SIG-M5 (cell line): ENCODE measurements around the gene MAP2.

Experiments used
- DNase-seq: peaks from one replicate; lab custom pipeline; 2025; lab: John Stamatoyannopoulos, UW

MAP2 gene

DNA sequence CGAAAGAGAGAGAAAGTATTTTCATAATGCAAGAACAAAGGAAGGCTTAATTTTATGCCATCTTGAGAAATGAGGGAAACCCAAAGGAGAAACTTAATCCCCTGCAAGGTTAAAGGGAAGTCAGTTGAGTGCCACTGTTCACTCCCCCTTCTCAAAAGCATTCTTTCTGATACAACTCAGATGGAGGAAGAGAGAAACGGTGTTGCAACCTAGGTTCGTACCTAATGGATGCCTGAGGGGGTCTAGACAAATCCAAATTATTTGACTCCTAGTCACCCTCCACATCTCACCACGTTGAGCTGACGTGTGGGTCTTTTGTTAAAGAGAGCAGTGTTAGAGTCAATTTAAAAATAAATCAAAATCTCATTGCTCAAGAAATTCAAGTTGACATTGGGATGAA lies 295.2 kb downstream of the MAP2 start:
- DNase-seq: no peak

DNA sequence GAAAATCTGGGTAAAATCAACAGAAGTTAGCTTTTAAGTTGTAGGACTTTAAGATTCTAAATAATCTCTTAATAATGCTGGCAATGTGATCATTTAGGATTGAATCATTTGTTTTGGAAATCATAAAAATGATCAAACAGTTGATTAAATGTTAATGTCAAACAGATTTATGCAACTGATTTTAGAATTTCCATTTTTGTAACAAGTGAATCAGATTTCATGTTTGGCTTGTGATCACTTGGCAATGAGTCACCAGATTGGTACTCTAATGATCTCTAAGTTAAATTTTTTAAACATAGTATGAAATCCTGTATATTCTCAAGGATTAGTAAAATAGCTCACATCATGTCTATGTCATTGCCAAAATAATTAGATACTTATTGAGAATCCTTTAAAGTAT lies 297.6 kb downstream of the MAP2 start:
- DNase-seq: no peak

DNA sequence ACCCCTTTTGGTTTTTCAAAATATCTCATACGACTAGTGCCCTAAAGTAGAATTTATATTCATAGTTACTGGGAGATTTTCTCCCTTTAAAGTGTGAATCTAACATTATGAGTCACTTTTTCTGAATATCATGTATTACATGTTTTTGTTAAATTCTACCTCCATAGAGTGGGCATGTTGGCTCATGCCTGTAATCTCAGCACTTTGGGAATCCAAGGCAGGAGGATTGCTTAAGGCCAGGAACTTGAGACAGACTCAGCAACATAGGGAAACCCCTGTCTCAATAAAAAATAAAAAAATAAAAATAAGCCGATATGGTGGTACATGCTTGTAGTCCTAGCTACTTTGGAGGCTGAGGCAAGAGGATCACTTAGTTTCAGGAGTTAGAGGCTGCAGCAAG lies 302.5 kb downstream of the MAP2 start:
- DNase-seq: no peak

DNA sequence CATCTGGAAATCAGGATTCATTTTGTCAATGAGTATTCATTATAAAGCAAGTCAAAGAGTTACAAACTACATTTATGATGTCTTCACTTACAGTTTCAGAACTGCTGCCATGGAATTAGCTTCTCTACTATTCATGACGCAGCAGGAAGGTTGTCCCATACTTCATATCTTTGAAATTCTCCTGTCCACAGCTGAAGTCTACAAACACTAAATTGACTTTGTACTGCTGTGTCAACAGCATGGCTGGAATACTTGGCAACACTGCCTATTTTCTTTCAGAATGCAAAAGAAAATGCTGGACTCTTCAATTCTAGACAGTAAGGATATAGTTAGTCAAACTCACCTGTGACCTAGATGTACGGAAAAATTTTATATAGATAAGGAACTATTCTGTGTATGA lies 303.2 kb downstream of the MAP2 start:
- DNase-seq: no peak

DNA sequence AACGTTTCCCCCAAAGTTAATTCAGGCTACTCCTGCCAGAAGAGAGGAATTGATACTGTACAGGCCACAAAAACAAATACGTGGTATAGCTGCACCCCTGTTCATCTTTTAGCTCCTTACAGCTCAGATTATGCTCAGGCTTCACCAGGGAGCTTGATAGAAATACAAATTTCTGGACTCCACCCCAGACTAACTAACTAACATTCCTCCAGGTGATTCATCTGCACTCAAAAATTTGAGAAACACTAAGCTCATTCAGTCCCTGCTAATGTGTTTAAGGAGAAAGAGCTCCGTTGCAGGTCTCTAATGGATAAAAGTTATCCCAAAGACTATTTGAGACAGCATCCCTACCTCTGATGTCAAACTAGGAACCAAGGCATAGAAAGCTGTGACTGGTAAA lies 311.0 kb downstream of the MAP2 start:
- DNase-seq: no peak

DNA sequence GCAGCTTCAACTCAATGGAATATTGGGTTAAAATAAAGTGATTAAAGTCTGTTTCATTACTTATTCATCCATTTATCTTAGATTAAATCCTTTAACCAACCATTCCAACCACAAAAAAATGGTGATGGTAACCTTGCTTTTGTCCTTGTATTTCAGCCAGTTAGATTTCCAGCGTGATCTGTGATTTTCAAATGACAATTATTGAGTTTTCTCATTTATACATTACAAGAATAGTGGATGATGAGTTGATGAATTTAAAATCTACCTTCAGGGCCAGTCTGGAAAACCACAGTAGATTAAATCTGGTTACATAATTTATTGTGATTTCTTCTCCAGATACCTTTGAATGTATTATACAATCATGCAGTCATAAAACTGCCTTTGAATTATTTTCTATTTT lies 318.1 kb downstream of the MAP2 start:
- DNase-seq: no peak

DNA sequence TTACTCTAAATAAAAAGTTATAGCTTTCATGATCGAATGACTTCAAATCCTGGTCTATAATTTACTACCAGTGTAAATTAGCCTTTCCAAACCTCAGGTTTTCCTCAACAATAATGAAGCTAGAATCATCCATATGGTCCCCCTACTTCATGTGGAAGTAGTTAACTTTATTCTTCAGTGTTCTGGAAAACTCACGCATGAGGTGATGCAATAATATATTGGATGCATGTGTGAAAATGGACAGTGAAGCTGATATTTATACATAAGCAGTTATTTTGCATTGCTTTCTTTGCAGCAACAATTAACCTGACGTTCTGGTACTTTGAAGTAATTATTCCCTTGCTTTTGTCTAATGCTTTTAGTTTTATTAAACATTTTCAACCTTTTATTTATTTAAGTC lies 329.2 kb downstream of the MAP2 start:
- DNase-seq: no peak

DNA sequence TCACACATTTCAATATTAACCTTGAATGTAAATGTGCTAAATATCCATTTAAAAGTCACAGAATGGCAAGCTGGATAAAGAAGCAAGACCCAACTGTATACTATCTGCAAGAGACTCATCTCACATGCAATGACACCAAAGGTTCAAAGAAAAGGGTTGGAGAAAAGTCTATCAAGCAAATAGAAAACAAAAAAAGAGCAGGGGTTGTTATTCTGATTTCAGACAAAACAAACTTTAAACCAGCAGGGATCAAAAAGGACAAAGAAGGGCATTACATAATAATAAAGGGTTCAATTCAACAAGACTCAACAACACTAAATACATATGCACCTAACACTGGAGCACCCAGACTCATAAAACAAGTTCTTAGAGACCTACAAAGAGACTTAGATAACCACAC lies 333.3 kb downstream of the MAP2 start:
- DNase-seq: no peak

DNA sequence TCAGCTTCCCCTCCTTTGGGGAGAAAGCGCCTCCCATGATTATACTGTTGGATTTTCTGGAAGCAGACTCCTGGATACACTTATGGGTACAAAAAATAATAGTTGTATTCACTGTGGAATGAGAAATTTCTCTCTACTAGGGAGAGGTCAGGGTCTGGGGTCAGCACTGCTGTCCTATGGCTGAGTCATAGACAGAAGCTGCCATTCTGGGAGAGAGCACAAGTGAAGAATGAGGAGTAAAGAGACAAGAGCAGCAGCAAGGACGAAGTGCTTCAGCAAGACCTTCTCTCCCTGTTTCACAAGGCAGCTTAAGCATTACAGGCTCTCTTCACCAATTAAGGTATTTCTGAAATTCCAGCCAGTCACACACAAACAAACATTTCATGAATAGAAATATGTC lies 337.7 kb downstream of the MAP2 start:
- DNase-seq: no peak

DNA sequence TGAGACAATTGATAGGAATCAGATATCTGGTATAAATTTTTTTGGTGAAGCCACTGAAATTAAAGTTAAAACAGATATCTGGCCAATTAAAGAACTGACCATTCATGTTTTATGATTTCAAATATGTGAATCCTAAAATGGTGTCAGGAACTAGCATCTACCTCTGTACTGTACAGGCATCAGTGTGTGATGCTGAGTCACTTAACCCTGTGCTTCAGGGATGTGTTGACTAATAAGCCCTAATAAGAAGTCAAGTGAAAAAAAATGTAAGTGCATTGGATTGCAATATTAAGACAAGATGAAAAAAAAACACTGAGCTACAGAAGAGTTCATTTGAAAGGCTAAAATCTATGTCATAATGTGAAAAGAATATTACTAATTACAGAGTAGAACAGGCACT lies 338.7 kb downstream of the MAP2 start:
- no peak for DNase-seq

DNA sequence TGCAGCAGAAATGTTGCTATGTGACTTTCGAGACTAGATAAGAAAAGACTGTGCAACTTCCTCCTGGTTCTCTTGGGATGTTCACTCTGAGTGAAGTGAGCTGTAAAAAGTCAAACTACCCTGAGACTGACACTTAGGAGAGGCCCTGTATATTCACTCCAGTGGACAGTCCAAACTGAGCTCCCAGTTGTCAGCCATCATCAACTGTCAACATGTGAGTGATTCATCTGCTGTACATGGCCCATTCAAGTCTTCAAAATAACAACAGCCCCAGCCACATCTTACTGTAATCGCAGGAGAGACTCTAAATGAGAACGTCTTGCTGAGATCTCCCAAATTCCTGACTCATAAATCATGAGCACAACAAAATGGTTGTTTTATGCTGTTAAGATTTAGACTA lies 339.3 kb downstream of the MAP2 start:
- DNase-seq: no peak

DNA sequence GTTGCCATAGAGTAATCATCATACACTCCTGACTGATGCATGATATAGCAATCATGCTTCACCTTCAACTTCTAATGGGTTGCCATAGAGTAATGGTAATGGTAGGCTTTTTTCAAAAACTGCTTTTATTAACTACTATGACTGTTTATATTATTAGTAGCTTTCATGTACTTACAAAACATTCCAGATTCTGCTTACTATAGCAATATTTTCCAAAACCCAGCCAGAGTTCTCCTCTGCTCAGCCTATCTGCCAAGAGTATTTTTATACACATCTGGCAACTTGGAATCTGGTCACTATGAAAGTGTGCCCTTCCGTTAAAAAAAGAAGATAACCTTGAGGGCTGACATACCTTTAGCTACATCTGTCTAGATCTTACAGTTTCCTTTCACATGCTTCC lies 342.8 kb downstream of the MAP2 start:
- no peak for DNase-seq

DNA sequence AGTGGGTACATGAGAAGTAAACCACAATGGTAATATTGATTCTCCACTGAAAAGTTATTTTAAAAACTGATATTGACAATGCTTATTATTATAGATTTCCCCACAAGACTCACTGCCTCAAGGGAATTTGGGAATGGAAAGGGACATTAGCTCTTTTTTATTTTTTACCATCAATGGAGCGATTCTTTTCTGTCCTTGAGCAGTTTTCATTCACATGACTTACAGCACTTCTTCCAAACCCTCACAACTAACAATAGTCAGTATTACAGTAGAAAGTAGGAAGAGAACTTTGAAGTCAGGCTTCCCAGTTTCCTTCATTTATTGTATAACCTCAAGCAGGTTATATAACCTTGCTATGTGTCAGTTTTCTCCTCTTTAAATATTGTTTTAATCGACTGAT lies 343.5 kb downstream of the MAP2 start:
- DNase-seq: no peak

DNA sequence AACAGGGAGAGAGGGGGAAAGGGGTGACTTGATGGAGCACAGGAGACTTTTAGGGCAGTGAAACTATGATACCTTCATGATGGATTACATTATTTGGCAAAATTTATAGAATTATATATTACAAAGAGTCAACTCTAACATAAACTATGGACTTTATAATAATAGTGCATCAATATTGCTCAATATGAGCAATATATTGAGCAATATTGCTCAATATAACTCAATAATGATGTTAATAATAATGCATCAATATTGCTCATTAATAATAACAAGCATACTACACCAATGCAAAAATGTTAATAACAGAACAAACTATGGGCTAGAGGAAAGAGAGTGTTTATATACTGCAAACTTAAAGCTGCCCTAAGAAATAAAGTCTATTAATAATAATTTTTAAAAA lies 344.7 kb downstream of the MAP2 start:
- DNase-seq: no peak

DNA sequence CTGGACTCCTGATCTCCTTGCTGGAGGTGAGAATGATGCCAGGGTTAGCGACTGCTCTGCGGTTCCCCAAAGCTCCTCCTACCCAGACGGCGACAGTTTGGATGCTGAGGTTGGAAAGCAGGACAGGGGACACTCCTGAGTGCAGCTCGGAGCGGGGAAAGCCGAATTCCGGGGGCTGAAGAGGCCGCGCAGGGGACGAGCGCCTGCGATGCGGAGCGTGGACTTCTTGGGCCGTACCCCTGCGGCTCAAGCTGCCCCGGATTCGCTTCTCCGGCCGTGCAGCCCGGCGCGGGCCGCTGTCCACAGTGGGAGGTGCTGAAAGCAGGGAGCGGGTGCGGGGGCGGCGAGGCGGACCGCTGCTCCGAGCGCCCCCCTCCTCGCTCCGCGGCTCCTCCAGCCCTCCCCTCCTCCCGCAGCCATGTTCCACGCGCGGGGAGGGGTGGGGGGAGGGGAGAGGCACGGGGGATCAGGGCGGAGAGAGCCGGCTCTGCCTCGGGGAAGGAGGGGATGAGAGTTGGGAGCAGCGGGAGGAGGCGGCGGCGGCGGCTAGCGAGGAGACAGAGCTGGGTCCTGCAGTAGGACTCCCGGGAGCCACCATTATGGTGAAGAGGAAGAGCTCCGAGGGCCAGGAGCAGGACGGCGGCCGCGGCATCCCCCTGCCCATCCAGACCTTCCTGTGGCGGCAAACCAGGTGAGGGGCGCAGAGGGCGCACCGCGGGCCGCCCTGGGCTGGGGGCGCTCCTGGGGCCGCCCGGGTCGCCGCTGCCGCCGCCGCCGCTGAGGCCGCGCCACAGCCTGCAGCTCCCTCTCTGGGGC lies 347.8 kb downstream of the MAP2 start, which contains the start of gene UNC80:
Gene UNC80, plus strand, starts transcription at position 359 of the 816 bp plus-strand sequence. Its CDS starts 241 bp downstream, at position 600.
- no peak for DNase-seq

DNA sequence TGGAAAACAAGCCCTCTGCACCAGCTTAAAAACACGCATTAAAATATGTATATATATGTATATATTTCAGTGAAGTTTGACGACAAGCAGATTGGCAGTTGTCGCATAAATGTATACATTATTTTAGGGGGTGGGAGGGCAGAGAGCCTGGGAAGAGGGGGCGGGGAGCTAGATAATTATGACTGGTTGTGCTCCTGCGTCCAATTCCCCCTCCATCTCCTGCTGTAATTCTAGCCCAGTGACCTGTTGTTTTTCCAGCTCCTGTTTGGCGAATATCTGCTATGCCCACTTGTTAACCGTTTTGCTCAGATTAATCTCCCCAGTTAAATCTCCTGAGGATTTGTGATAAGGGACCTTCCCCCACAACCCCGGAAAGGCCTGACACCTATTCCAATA lies 348.4 kb downstream of the MAP2 start:
- DNase-seq: no peak

DNA sequence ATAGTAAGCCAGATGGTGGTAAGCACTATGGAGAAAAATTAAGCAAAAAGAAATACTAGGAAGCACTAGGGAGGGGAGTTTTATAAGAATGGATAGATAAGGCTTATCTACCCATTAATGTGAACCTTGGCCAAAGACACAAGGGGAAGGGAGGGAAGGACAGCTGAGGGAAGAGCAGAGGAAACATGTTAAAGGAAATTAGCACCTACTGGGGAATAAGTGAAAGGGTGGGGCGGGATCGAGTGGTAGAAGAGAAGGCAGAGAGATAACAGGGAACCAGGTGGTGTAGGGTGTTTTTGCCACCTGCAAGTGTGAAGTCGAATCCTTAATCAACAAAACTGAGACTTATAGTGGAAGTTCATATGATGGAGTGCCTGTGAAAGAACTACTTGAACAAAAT lies 349.5 kb downstream of the MAP2 start:
- DNase-seq: no peak
